H9 (cell line): ENCODE results near the gene PLXND1. TPM values are rescaled to one million over a fixed set of nuclear protein-coding genes. Genes with fewer than 3 reads are reported as not detected.

Experiments used
- DNase-seq: peaks from one replicate; pipeline ENCODE4 v3.0.0-alpha.2; 2017
- H2AFZ ChIP-seq: one replicate; pipeline ENCODE4 v1.6.1; 2013; ENCODE audit warnings: mild to moderate bottlenecking, low read length, control low read depth, moderate library complexity
- H2AK5ac ChIP-seq: 2 replicates; pipeline ENCODE4 v1.6.1; 2013; ENCODE audit warnings: low read length, control low read depth, mixed read lengths; ENCODE audit not compliant: insufficient read length
- H2BK120ac ChIP-seq: one replicate; pipeline ENCODE4 v1.6.1; 2013; ENCODE audit warnings: low read depth, mild to moderate bottlenecking, low read length, control low read depth, inconsistent platforms; ENCODE audit not compliant: poor library complexity, severe bottlenecking
- H2BK12ac ChIP-seq: 2 replicates; pipeline ENCODE4 v1.6.1; 2013; ENCODE audit warnings: low read length, control low read depth, mixed read lengths, low read depth; ENCODE audit not compliant: insufficient read length
- H2BK15ac ChIP-seq: 2 replicates; pipeline ENCODE4 v1.6.1; 2013; ENCODE audit warnings: low read depth, low read length, control low read depth
- H2BK20ac ChIP-seq: one replicate; pipeline ENCODE4 v1.6.1; 2013; ENCODE audit warnings: low read depth, mild to moderate bottlenecking, low read length, control low read depth, inconsistent platforms; ENCODE audit not compliant: poor library complexity, severe bottlenecking
- H2BK5ac ChIP-seq: 2 replicates; pipeline ENCODE4 v1.6.1; 2013; ENCODE audit warnings: low read length, control low read depth, mixed read lengths; ENCODE audit not compliant: insufficient read length
- H3K14ac ChIP-seq: 2 replicates; pipeline ENCODE4 v1.6.1; 2013; ENCODE audit warnings: low read length, control low read depth; ENCODE audit not compliant: insufficient read depth
- H3K18ac ChIP-seq: 2 replicates; pipeline ENCODE4 v1.6.1; 2013; ENCODE audit warnings: low read depth, mild to moderate bottlenecking, mixed read lengths, low read length, control low read depth; ENCODE audit not compliant: insufficient read length
- H3K23ac ChIP-seq: 2 replicates; pipeline ENCODE4 v1.6.1; 2013; ENCODE audit warnings: low read length, control low read depth, mixed read lengths, low read depth; ENCODE audit not compliant: insufficient read length
- H3K23me2 ChIP-seq: 2 replicates; pipeline ENCODE4 v1.6.1; 2013; ENCODE audit warnings: low read depth, mild to moderate bottlenecking, mixed read lengths, low read length, control low read depth; ENCODE audit not compliant: insufficient read length, poor library complexity, severe bottlenecking
- H3K27ac ChIP-seq: 2 replicates; pipeline ENCODE4 v1.5.1; 2013; ENCODE audit warnings: low read length, control low read depth, mixed read lengths, low read depth; ENCODE audit not compliant: insufficient read length
- H3K27me3 ChIP-seq: 2 replicates; pipeline ENCODE4 v1.6.1; 2013; ENCODE audit warnings: low read length, control low read depth, inconsistent platforms; ENCODE audit not compliant: insufficient read depth
- H3K4ac ChIP-seq: 2 replicates; pipeline ENCODE4 v1.6.1; 2013; ENCODE audit warnings: low read depth, mild to moderate bottlenecking, control low read depth, inconsistent platforms, low read length, moderate library complexity
- H3K4me1 ChIP-seq: 2 replicates; pipeline ENCODE4 v1.6.1; 2013; ENCODE audit warnings: low read length, control low read depth, inconsistent platforms; ENCODE audit not compliant: insufficient read depth
- H3K4me2 ChIP-seq: 2 replicates; pipeline ENCODE4 v1.6.1; 2013; ENCODE audit warnings: low read length, control low read depth, mixed read lengths; ENCODE audit not compliant: insufficient read length, insufficient read depth
- H3K56ac ChIP-seq: 2 replicates; pipeline ENCODE4 v1.6.1; 2013; ENCODE audit warnings: low read depth, mild to moderate bottlenecking, mixed read lengths, low read length, control low read depth; ENCODE audit not compliant: insufficient read length
- H3K79me1 ChIP-seq: 2 replicates; pipeline ENCODE4 v1.6.1; 2013; ENCODE audit warnings: low read depth, mild to moderate bottlenecking, moderate library complexity, low read length, control low read depth, inconsistent platforms; ENCODE audit not compliant: insufficient read depth, poor library complexity, severe bottlenecking
- H3K79me2 ChIP-seq: 2 replicates; pipeline ENCODE4 v1.6.1; 2013; ENCODE audit warnings: low read length, control low read depth, inconsistent platforms; ENCODE audit not compliant: insufficient read depth
- H3K9ac ChIP-seq: 2 replicates; pipeline ENCODE4 v1.6.1; 2013; ENCODE audit warnings: low read length, control low read depth, mixed read lengths; ENCODE audit not compliant: insufficient read length; ENCODE audit errors: extremely low read depth
- H3K9me3 ChIP-seq: one replicate; pipeline ENCODE4 v1.6.1; 2013; ENCODE audit warnings: low read depth, low read length, inconsistent platforms; ENCODE audit not compliant: control insufficient read depth
- H3T11ph ChIP-seq: one replicate; pipeline ENCODE4 v1.6.1; 2013; ENCODE audit warnings: mild to moderate bottlenecking, low read length, control low read depth, inconsistent platforms
- H4K20me1 ChIP-seq: one replicate; pipeline ENCODE4 v1.6.1; 2013; ENCODE audit not compliant: control insufficient read depth, insufficient read length, insufficient read depth
- H4K5ac ChIP-seq: 2 replicates; pipeline ENCODE4 v1.6.1; 2013; ENCODE audit warnings: low read depth, mild to moderate bottlenecking, mixed read lengths, low read length, control low read depth; ENCODE audit not compliant: insufficient read length
- H4K8ac ChIP-seq: replicated peaks from 2 replicates; pipeline ENCODE4 v1.6.1; 2013; ENCODE audit warnings: low read length, control low read depth, mixed read lengths, low read depth; ENCODE audit not compliant: insufficient read length
- H4K91ac ChIP-seq: 2 replicates; pipeline ENCODE4 v1.6.1; 2013; ENCODE audit warnings: low read depth, mild to moderate bottlenecking, moderate library complexity, mixed read lengths, low read length, control low read depth; ENCODE audit not compliant: insufficient read length
- H3K27ac Mint-ChIP-seq, 3 experiments: 2 replicates in 2 of 3; 3 replicates in 1 of 3; pipeline ENCODE4 v1.8.0; 2020 to 2021; ENCODE audit warnings: mixed read lengths in 3 of 3, mild to moderate bottlenecking in 1 of 3, moderate library complexity in 1 of 3
- H3K27me3 Mint-ChIP-seq: 2 replicates; pipeline ENCODE4 v1.8.0; 2021; ENCODE audit warnings: low read depth, mild to moderate bottlenecking, moderate library complexity, mixed read lengths
- H3K36me3 Mint-ChIP-seq, 3 experiments: 2 replicates in 2 of 3; 3 replicates in 1 of 3; pipeline ENCODE4 v1.8.0; 2020 to 2021; ENCODE audit warnings: low read depth in 3 of 3, mixed read lengths in 3 of 3; ENCODE audit not compliant: insufficient read depth in 1 of 3
- H3K4me1 Mint-ChIP-seq, 2 experiments: 2 replicates each; pipeline ENCODE4 v1.8.0; 2020; ENCODE audit warnings: mixed read lengths in 2 of 2
- H3K4me3 Mint-ChIP-seq, 2 experiments: 2 replicates in 1 of 2; 3 replicates in 1 of 2; pipeline ENCODE4 v1.8.0; 2020 to 2021; ENCODE audit warnings: mild to moderate bottlenecking in 2 of 2, mixed read lengths in 2 of 2, moderate library complexity in 1 of 2
- H3K9me3 Mint-ChIP-seq, 2 experiments: 2 replicates in 1 of 2; 3 replicates in 1 of 2; pipeline ENCODE4 v1.8.0; 2020; ENCODE audit warnings: mild to moderate bottlenecking in 2 of 2, mixed read lengths in 2 of 2, moderate library complexity in 1 of 2
- CTCF ChIP-seq: fragments of 200-600 bp; sonication (generic); conservative IDR thresholded peaks from 3 replicates; pipeline ENCODE4 v1.8.0; 2021; ENCODE audit warnings: antibody characterized with exemption, mild to moderate bottlenecking
- WGBS: extraction: QIAGEN DNeasy Blood & Tissue Kit; methylation state at CpG from one replicate; pipeline ENCODE4 v1.1.7; 2013; ENCODE audit warnings: missing lambda C conversion rate, low lambda C conversion rate, mixed read lengths; ENCODE audit not compliant: insufficient read length; ENCODE audit errors: extremely low coverage; 5-methylcytosine and 5-hydroxymethylcytosine counted together
- total RNA-seq: library from RNA; stranded (reverse); gene quantifications from 2 replicates; pipeline ENCODE4 v1.2.1, GENCODE V29; 2021

PLXND1 gene
- total RNA-seq, 1 experiment from 2014 or later: 50.9 TPM

DNA sequence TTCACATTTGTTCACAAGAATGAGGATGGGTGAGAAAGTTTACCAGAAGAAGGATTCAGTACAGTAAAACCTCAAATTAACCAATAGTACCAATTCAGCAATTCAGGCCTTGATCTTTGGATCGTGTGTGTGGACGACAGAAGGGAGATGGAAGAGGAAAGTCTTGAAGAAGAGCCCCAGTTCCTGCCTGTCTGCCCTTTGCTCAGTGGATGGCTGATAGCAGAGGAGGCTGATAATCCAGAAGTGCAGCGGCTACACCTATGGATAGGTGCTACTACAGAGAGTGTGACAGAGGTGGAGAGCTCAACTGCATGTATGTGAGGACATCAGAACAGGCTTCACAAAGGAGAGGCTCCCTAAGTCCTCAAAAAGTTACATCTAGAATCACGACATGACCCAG lies 29.2 kb upstream of the PLXND1 start:
- H3K79me2 ChIP-seq: no peaks in the 10 kb centered on the region
- H4K20me1 ChIP-seq: no peaks in the 10 kb centered on the region
- DNase-seq: no peak
- H3K23me2 ChIP-seq: no peaks in the 10 kb centered on the region
- WGBS: no CpG with 5 or more reads among the region's 4 CpGs
- H3K56ac ChIP-seq: no peak overlapping the region
- H3K4me2 ChIP-seq: no peak overlapping the region
- Mint-ChIP-seq H3K36me3 (peaks cover 1 to 15% (median 1%) of the 10 kb centered on the region in 3 experiments; a peak in 5 of 7 replicates), H3K4me1 (peaks cover 8 to 11% of the 10 kb centered on the region in 2 experiments), H3K9me3 (peaks cover 9 to 15% of the 10 kb centered on the region in 2 experiments), H3K27me3 (no peaks in the 10 kb centered on the region; the same call in 1 of the 2 replicates), H3K27ac (no peak overlapping the region), H3K4me3 (no peak overlapping the region)
- no peak overlapping the region for H3K23ac ChIP-seq
- no peak overlapping the region for H3K18ac ChIP-seq
- H2AFZ ChIP-seq: no peak overlapping the region
- H2BK12ac ChIP-seq: no peak overlapping the region
- no peak overlapping the region for H3K4ac ChIP-seq
- H2BK15ac ChIP-seq: no peak overlapping the region
- H3K9me3 ChIP-seq: no peaks in the 10 kb centered on the region
- no peak overlapping the region for H2AK5ac ChIP-seq
- H3K14ac ChIP-seq: no peak overlapping the region
- no peaks in the 10 kb centered on the region for H3K4me1 ChIP-seq
- no peak overlapping the region for H2BK5ac ChIP-seq
- H3T11ph ChIP-seq: no peak overlapping the region
- no peak overlapping the region for H4K5ac ChIP-seq
- no peaks in the 10 kb centered on the region for H3K27me3 ChIP-seq
- H3K9ac ChIP-seq: no peak overlapping the region
- H3K79me1 ChIP-seq: no peaks in the 10 kb centered on the region
- H2BK120ac ChIP-seq: no peak overlapping the region
- H4K91ac ChIP-seq: no peak overlapping the region
- no peak for TF ChIP-seq CTCF
- H3K27ac ChIP-seq: no peak overlapping the region
- H4K8ac ChIP-seq: no peak overlapping the region
- H2BK20ac ChIP-seq: no peak overlapping the region
